Right cardiac atrium (tissue), 5 donors: ENCODE data around the gene OSBPL10. TPM values are rescaled to one million over a fixed set of nuclear protein-coding genes. Genes with fewer than 3 reads are reported as not detected.

Experiments used
- ATAC-seq, 2 donors: fragments of 200-7000 bp; cut with Tn5 transposase; one replicate each; pipeline versions ENCODE4 v1.8.0 to v1.9.1; 2020; ENCODE audit warnings: moderate library complexity in 2 of 2, mild to moderate bottlenecking in 1 of 2
- DNase-seq, 3 donors: peaks; one replicate each; pipeline ENCODE4 v3.0.0-alpha.2; 2020
- H3K27ac ChIP-seq: one replicate; pipeline ENCODE4 v1.5.1; 2013; ENCODE audit warnings: mild to moderate bottlenecking, low read length, control low read depth, moderate library complexity
- H3K27me3 ChIP-seq: one replicate; pipeline ENCODE4 v1.6.1; 2013; ENCODE audit not compliant: control insufficient read depth, insufficient read depth
- H3K4me1 ChIP-seq: one replicate; pipeline ENCODE4 v1.6.1; 2013; ENCODE audit warnings: low read length; ENCODE audit not compliant: control insufficient read depth, insufficient read depth
- H3K4me3 ChIP-seq: one replicate; pipeline ENCODE4 v1.5.1; 2013; ENCODE audit warnings: low read length, control low read depth
- H3K9me3 ChIP-seq: one replicate; pipeline ENCODE4 v1.6.1; 2013; ENCODE audit warnings: low read length; ENCODE audit not compliant: control insufficient read depth
- WGBS: extraction: QIAGEN DNeasy Blood & Tissue Kit; methylation state at CpG from one replicate; pipeline ENCODE4 v1.1.7; 2013; 5-methylcytosine and 5-hydroxymethylcytosine counted together
- intact Hi-C, 4 donors: fragments of 100-400 bp; cut with DNase I; formaldehyde crosslinking; loops; one replicate each; pipeline versions ENCODE4 v1.11.0 to v1.14.0; 2022 to 2023
- polyA plus RNA-seq: library from polyadenylated mRNA; stranded (reverse); fragments of 200-250 nt; gene quantifications from one replicate; pipeline ENCODE4 v1.2.3, GENCODE V29; 2013
- total RNA-seq, 4 donors: library from RNA; stranded (reverse); fragmentation: NEBNext Ultra II Directional; extraction: Animal tissue kit (Norgen Biotek cat#: 25700); gene quantifications; one replicate each; pipeline ENCODE4 v1.2.1, GENCODE V29; 2021
- donor health status: healthy with polysubstance abuse.
- donor health status: DM: no; HTN: yes; CAD: no.
- donor health status: DM: no; HTN: no; CAD: no.
- donor health status: DM: no; HTN: yes; CAD: no; lungs with severe emphysema.
- donor health status: DM: yes; HTN: yes; CAD: no.

The OSBPL10 gene
- total and polyA plus RNA-seq, 5 donors = 2.2 to 5.9 (median 4.9) TPM

DNA sequence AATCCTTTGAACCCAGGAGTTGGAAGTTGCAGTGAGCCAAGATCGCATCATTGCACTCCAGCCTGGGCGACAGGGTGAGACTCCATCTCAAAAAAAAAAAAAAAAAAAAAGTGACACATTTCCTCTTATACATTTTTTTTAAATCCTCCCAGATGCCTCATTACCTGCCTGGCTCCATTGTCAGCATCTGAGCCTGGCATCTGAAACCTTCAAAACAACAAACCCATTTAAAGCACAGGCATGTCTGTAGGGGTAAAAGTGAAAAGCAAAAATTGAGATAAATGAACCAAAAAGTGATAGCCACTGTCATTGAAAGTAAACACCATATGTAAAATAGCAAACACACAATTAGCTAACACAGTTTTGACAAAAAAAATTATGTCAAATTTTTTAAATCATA lies 38.6 kb downstream of the OSBPL10 start:
- Histone ChIP-seq H3K27me3 (no peaks in the 10 kb centered on the region), H3K4me3 (no peak overlapping the region), H3K4me1 (peaks cover 9% of the 10 kb centered on the region), H3K27ac (no peak overlapping the region), H3K9me3 (no peaks in the 10 kb centered on the region)
- intact Hi-C loops = no loop called here
- WGBS = 92% methylated on average over 2 of the region's 2 CpGs
- ATAC-seq = no peak
- DNase-seq = no peak

DNA sequence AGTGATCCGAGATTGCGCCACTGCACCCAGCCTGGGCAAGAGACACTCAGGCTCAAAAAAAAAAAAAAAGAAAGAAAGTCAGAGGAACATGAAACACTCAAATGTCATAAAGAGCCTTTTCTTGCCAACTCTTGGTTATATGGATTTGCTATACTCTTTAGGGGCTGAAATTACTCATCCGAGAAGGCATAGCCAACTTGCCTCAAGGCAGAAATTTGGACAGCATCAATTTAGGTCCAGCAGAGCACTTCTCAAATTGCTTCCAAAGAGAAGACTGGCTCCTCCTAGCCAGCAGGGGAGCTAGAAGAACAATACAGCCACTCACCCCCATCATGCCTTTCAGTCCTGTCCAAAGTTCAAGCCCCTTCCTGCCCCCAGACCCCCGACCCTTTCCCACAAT lies 43.8 kb downstream of the OSBPL10 start:
- DNase-seq = no peak
- intact Hi-C loops = no loop called here
- WGBS = 93% methylated on average over 4 of the region's 4 CpGs

DNA sequence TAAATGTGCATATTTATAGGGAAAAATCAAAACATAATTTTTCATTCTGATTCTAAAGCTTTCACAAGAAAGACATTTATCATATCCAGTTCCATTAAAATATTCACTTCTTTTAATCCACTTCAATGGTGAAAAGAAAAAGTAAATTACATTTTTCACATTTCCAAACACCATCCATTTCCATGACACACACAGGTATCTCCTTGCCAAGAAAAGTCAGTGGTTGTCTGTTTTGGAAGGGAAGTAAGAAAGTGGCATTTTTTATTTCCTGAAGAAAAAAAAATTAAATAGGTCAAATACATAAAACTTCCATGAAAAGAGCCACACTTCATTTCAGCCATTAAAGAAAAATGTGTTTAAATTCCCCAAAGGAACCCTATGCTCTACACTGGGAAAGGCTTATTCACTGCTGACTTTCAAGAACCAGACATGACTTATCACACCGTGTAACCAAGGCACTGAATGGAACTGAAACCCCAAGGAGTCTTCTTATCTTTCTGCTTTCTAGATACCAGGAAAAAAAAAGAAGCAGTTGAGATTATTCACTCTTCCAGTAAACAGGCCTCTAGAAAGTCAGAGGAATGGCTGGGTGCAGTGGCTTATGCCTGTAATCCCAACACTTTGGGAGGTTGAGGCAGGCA lies 44.5 kb downstream of the OSBPL10 start:
- Histone ChIP-seq H3K4me1 (no peaks in the 10 kb centered on the region), H3K9me3 (no peaks in the 10 kb centered on the region), H3K27ac (no peak overlapping the region), H3K4me3 (no peak overlapping the region), H3K27me3 (no peaks in the 10 kb centered on the region)
- no peak for DNase-seq
- intact Hi-C loops = no loop called here
- ATAC-seq = peak; percentile 82 to 83
- 16% methylated on average over 1 of the region's 1 CpG for WGBS

More for the DNA sequence above, 43.8 kb downstream of the OSBPL10 start:
- Histone ChIP-seq H3K9me3 (no peaks in the 10 kb centered on the region), H3K27me3 (no peaks in the 10 kb centered on the region), H3K4me3 (no peak overlapping the region), H3K27ac (no peak overlapping the region), H3K4me1 (no peaks in the 10 kb centered on the region)
- no peak for ATAC-seq

DNA sequence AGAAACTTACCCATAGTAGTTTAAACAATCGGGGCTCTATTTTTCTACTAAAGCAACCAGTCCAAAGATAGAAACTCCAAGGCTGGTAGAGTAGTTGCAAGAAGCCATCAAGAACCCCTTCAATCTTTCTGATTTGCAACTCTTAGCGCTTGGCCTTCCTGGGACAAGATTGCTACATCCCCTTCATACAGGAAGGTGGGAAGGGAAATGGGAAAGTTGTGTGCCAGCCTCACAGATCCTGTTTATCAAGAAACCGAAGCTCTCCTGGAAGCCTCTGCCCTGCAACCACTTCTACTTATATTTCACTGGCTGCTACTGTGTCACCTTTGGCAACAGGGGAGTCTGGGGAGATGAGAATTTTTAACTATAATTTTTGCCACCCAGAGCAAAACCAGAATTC lies 46.2 kb downstream of the OSBPL10 start:
- no peaks in the 10 kb centered on the region for H3K9me3 ChIP-seq
- no peaks in the 10 kb centered on the region for H3K27me3 ChIP-seq
- no peaks in the 10 kb centered on the region for H3K4me1 ChIP-seq
- 53% methylated on average over 3 of the region's 3 CpGs for WGBS
- ATAC-seq = no peak
- H3K4me3 ChIP-seq = no peak overlapping the region
- H3K27ac ChIP-seq = no peak overlapping the region
- no peak for DNase-seq
- intact Hi-C loops = no loop called here

DNA sequence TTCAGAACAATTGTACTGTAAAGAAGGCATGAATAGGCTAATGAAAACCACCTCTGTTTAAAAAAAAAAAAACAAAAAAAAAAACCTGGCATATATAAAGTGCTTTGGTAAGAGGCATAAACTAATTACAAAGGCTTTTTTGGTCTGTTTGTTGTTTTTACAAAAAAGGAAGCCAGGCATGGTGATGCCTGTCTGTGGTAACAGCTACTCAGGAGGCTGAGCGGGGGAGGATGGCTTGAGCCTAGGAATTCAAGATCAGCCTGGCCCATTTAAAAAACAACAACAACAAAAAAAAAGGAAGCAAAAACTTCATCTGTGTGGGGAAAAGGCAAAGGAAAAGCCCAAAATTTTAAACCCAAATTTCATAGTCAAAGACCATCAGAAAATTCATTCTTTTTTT lies 47.0 kb downstream of the OSBPL10 start:
- Histone ChIP-seq H3K9me3 (no peaks in the 10 kb centered on the region), H3K4me1 (no peaks in the 10 kb centered on the region), H3K4me3 (no peak overlapping the region), H3K27me3 (no peaks in the 10 kb centered on the region), H3K27ac (no peak overlapping the region)
- no peak for ATAC-seq
- no peak for DNase-seq
- intact Hi-C loops = no loop called here
- 83% methylated on average over 1 of the region's 1 CpG for WGBS

DNA sequence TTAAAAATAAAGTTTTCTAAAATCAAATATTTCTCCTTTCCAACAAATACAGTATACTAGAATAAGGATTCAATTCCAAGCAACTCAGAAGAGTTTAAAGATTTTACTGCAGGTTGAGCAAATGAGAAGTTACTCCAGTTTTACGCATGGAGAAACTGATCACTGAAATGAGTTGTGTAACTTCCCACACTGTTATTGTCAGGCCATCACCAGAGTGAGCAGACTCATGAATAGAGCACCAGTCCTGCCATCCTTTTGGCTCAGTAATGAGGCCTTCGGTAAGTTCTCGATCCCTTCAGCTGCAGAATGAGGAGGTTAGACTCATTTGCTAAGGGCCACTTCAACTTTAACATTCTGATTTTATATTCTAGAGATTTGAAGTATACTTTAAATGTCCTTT lies 48.1 kb downstream of the OSBPL10 start:
- no peak for ATAC-seq
- Histone ChIP-seq H3K4me3 (no peak overlapping the region), H3K27me3 (no peaks in the 10 kb centered on the region), H3K4me1 (no peaks in the 10 kb centered on the region), H3K27ac (no peak overlapping the region), H3K9me3 (no peaks in the 10 kb centered on the region)
- WGBS = 96% methylated on average over 3 of the region's 3 CpGs
- no peak for DNase-seq
- intact Hi-C loops = no loop called here

DNA sequence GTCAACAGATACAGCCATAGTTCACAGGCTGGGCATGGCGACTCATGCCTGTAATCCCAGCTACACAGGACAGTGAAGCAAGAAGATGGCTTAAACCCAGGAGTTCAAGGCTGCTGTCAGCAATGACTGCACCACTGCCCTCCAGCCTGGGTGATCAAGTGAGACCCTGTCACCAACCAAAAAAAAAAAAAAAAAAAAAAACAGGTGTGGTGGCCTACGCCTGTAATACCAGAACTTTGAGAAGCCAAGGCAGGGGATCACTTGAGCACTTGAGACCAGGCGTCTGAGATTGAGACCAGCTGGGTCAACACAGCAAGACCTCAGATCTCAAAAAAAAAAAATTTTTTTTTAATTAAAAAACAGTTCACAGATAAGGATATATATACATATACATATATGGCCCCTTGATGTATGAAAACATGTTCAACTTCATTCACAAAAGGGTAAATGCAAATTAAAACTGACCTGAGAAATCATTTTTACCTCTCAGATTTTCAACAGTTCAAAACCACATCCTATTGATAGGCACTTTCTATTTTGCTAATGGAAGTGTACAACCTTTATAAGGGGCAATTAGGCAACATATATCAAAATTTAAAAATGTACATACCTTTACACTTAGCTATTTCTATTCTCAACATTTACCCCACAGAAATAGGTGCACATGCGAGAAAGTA lies 51.1 kb downstream of the OSBPL10 start:
- 97% methylated on average over 4 of the region's 4 CpGs for WGBS
- Histone ChIP-seq H3K9me3 (no peaks in the 10 kb centered on the region), H3K4me1 (no peaks in the 10 kb centered on the region), H3K4me3 (no peak overlapping the region), H3K27ac (no peak overlapping the region), H3K27me3 (no peaks in the 10 kb centered on the region)
- DNase-seq (no peak), ATAC-seq (no peak)
- intact Hi-C loops = no loop called here

DNA sequence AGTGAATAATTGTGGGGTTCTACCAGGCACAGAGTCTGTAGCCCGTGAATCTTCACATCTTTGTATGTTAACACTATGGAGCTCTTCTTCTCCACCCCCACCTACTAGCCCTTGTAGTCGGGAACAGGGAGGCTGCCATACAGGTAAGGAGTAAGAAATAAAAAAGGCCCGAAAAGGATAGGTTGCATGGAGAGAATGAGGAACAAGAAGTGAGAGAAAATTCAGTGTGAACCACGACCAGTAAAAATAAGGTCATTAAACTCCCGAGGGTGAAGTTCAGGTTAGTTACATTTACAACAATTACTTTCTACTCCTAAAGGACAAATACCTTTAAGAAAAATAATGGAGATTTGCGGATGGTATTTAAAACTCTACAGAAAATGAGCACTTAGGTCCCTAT lies 53.3 kb downstream of the OSBPL10 start:
- intact Hi-C loops = no loop called here
- whole genome bisulfite sequencing = 87% methylated on average over 6 of the region's 6 CpGs
- Histone ChIP-seq H3K4me1 (no peaks in the 10 kb centered on the region), H3K27me3 (no peaks in the 10 kb centered on the region), H3K27ac (no peak overlapping the region), H3K4me3 (no peak overlapping the region), H3K9me3 (no peaks in the 10 kb centered on the region)
- ATAC-seq (no peak), DNase-seq (no peak)

DNA sequence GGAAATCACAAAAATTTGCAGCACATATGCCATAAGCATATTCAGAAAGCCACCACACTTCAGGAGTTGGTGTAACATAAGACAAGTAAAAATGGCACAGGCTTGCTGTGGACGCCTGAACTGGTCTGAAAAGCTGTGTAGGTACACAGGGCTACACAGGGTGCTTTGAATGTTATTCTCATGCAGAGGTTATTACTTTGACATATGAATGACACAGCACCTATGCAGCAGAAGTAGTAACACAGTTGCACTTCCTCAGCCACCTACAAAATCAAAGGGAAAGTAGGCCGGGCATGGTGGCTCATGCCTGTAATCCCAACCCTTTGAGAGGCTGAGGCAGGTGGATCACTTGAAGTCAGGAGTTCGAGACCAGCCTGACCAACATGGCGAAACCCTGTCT lies 54.5 kb downstream of the OSBPL10 start:
- 97% methylated on average over 4 of the region's 4 CpGs for WGBS
- H3K4me3 ChIP-seq = no peak overlapping the region
- intact Hi-C loops = no loop called here
- H3K27me3 ChIP-seq = no peaks in the 10 kb centered on the region
- no peaks in the 10 kb centered on the region for H3K4me1 ChIP-seq
- H3K9me3 ChIP-seq = no peaks in the 10 kb centered on the region
- H3K27ac ChIP-seq = no peak overlapping the region
- DNase-seq (no peak), ATAC-seq (no peak)

DNA sequence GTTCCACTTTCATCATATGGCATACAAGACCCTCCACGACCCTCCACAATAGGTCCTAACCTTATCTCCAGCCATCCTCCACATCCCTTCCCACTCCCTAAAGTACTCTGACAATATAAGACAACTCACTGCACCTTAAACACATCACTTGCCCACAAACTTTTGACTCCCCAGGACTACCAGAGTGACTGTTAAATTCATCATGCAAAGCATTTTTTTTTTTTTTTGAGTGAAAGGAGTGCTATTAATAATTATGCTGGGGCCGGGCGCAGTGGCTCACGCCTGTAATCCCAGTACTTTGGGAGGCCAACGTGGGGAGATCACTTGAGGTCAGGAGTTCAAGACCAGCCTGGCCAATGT lies 55.8 kb downstream of the OSBPL10 start:
- Histone ChIP-seq H3K4me1 (no peaks in the 10 kb centered on the region), H3K9me3 (no peaks in the 10 kb centered on the region), H3K27ac (no peak overlapping the region), H3K27me3 (no peaks in the 10 kb centered on the region), H3K4me3 (no peak overlapping the region)
- WGBS = 84% methylated on average over 5 of the region's 5 CpGs
- ATAC-seq = no peak
- intact Hi-C loops = no loop called here
- DNase-seq = no peak

DNA sequence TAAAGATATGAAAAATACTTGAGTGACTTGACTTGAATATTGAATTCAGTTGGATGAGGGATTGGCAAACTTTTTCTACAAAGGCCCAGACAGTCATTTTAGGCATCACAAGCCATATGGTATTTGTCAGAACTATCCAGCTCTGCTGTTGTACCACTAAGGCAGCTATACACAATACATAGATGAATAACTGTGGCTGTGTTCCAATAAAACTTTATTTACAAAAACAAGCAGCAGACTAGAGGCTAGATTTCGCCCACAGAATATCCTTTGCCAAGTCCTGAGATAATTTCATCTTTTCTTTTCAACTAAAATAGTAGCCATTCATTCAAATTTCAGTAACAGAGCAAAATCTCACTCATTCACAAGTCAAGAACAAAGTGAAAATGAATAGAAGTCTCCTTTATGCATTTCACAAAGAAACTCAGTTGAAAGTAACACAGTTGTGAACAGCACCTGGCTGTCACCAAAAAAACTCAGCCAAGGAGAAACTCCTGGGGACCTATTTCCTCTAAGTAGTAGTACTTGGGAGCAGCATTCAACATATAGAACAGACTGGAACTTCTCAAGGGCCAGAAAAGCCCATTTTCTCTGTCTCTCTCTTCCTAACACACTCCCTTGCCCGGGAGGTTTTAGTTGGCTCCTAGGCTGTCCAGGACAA lies 56.3 kb downstream of the OSBPL10 start:
- DNase-seq (no peak), ATAC-seq (no peak)
- Histone ChIP-seq H3K27me3 (no peaks in the 10 kb centered on the region), H3K27ac (no peak overlapping the region), H3K4me1 (no peaks in the 10 kb centered on the region), H3K4me3 (no peak overlapping the region), H3K9me3 (no peaks in the 10 kb centered on the region)
- intact Hi-C loops = no loop called here
- WGBS = 91% methylated on average over 2 of the region's 2 CpGs
